Neuronal stem cell (in vitro differentiated cells): ENCODE measurements around the gene EXOC3L4.
A peak's percentile ranks its signal among the peaks of the same experiment; 100 is the strongest.

Experiments used
- DNase-seq: peaks from one replicate; pipeline ENCODE4 v3.0.0-alpha.2; 2013; ENCODE audit warnings: low spot score
- H2AFZ ChIP-seq: one replicate; pipeline ENCODE4 v1.6.1; 2013; ENCODE audit warnings: mild to moderate bottlenecking, low read length, inconsistent platforms
- H2AK5ac ChIP-seq: 2 replicates; pipeline ENCODE4 v1.6.1; 2013; ENCODE audit warnings: low read depth, mild to moderate bottlenecking, inconsistent platforms, low read length, moderate library complexity, mixed read lengths
- H2BK120ac ChIP-seq: 2 replicates; pipeline ENCODE4 v1.6.1; 2013; ENCODE audit warnings: low read depth, mild to moderate bottlenecking, inconsistent platforms, low read length, moderate library complexity, mixed read lengths
- H2BK12ac ChIP-seq: one replicate; pipeline ENCODE4 v1.6.1; 2013; ENCODE audit warnings: low read length, inconsistent platforms
- H2BK15ac ChIP-seq: 2 replicates; pipeline ENCODE4 v1.6.1; 2013; ENCODE audit warnings: mild to moderate bottlenecking, low read length, inconsistent platforms, mixed read lengths
- H2BK5ac ChIP-seq: one replicate; pipeline ENCODE4 v1.6.1; 2013; ENCODE audit warnings: inconsistent platforms, mild to moderate bottlenecking, low read length, moderate library complexity
- H3K14ac ChIP-seq: one replicate; pipeline ENCODE4 v1.6.1; 2013; ENCODE audit warnings: low read length, inconsistent platforms
- H3K18ac ChIP-seq: 2 replicates; pipeline ENCODE4 v1.6.1; 2013; ENCODE audit warnings: low read length, inconsistent platforms
- H3K23ac ChIP-seq: 2 replicates; pipeline ENCODE4 v1.6.1; 2013; ENCODE audit warnings: low read depth, mild to moderate bottlenecking, mixed read lengths, low read length, inconsistent platforms; ENCODE audit not compliant: poor library complexity
- H3K27ac ChIP-seq: replicated peaks from 3 replicates; pipeline ENCODE4 v1.5.1; 2013; ENCODE audit warnings: low read length, inconsistent platforms
- H3K27me3 ChIP-seq, 3 experiments: 2 replicates each; pipeline ENCODE4 v1.6.1; 2013; ENCODE audit warnings: low read length in 3 of 3, mild to moderate bottlenecking in 2 of 3, inconsistent platforms in 1 of 3, low read depth in 1 of 3, mixed read lengths in 1 of 3, moderate library complexity in 1 of 3; ENCODE audit not compliant: control insufficient read depth in 3 of 3, insufficient read depth in 3 of 3
- H3K36me3 ChIP-seq, 2 donors: replicated peaks in 1 of 2; 2 replicates each; pipeline ENCODE4 v1.6.1; 2013; ENCODE audit warnings: low read length in 2 of 2; ENCODE audit not compliant: control insufficient read depth in 2 of 2, insufficient read depth in 2 of 2
- H3K4ac ChIP-seq: 2 replicates; pipeline ENCODE4 v1.6.1; 2013; ENCODE audit warnings: inconsistent platforms, mild to moderate bottlenecking, low read length, moderate library complexity
- H3K4me1 ChIP-seq, 2 donors: 1 replicate in 1 of 2; 2 replicates in 1 of 2; pipeline ENCODE4 v1.6.1; 2013; ENCODE audit warnings: low read length in 2 of 2, low read depth in 1 of 2; ENCODE audit not compliant: control insufficient read depth in 2 of 2, insufficient read depth in 1 of 2
- H3K4me2 ChIP-seq: one replicate; pipeline ENCODE4 v1.6.1; 2013; ENCODE audit warnings: mild to moderate bottlenecking, low read length, inconsistent platforms; ENCODE audit not compliant: insufficient read depth, poor library complexity, severe bottlenecking
- H3K4me3 ChIP-seq, 2 donors: 2 replicates each; pipeline ENCODE4 v1.5.1; 2013; ENCODE audit warnings: low read length in 2 of 2, mild to moderate bottlenecking in 2 of 2, inconsistent platforms in 1 of 2, moderate library complexity in 1 of 2
- H3K79me1 ChIP-seq: one replicate; pipeline ENCODE4 v1.6.1; 2013; ENCODE audit warnings: low read depth, mild to moderate bottlenecking, inconsistent platforms, low read length, moderate library complexity
- H3K9ac ChIP-seq: one replicate; pipeline ENCODE4 v1.6.1; 2013; ENCODE audit warnings: mild to moderate bottlenecking, low read depth, low read length, inconsistent platforms; ENCODE audit not compliant: poor library complexity
- H3K9me3 ChIP-seq, 2 donors: replicated peaks in 1 of 2; 2 replicates each; pipeline versions ENCODE3 to v1.6.1; 2013; ENCODE audit warnings: low read length in 2 of 2, mild to moderate bottlenecking in 2 of 2, inconsistent platforms in 1 of 2, low read depth in 1 of 2, mixed read lengths in 1 of 2, moderate library complexity in 1 of 2; ENCODE audit not compliant: control insufficient read depth in 2 of 2, insufficient read depth in 1 of 2
- H4K8ac ChIP-seq: one replicate; pipeline ENCODE4 v1.6.1; 2013; ENCODE audit warnings: low read depth, mild to moderate bottlenecking, inconsistent platforms, low read length, moderate library complexity
- H4K91ac ChIP-seq: one replicate; pipeline ENCODE4 v1.6.1; 2013; ENCODE audit warnings: low read length, low read depth, mild to moderate bottlenecking, inconsistent platforms; ENCODE audit not compliant: poor library complexity
- WGBS, 2 donors: extraction: QIAGEN DNeasy Blood & Tissue Kit; methylation state at CpG; one replicate each; pipeline ENCODE4 v1.1.7; 2013; ENCODE audit warnings: missing lambda C conversion rate in 2 of 2, mixed read lengths in 1 of 2; ENCODE audit not compliant: insufficient read length in 2 of 2, insufficient replicate concordance in 1 of 2; ENCODE audit errors: extremely low coverage in 2 of 2; 5-methylcytosine and 5-hydroxymethylcytosine counted together

Gene EXOC3L4

DNA sequence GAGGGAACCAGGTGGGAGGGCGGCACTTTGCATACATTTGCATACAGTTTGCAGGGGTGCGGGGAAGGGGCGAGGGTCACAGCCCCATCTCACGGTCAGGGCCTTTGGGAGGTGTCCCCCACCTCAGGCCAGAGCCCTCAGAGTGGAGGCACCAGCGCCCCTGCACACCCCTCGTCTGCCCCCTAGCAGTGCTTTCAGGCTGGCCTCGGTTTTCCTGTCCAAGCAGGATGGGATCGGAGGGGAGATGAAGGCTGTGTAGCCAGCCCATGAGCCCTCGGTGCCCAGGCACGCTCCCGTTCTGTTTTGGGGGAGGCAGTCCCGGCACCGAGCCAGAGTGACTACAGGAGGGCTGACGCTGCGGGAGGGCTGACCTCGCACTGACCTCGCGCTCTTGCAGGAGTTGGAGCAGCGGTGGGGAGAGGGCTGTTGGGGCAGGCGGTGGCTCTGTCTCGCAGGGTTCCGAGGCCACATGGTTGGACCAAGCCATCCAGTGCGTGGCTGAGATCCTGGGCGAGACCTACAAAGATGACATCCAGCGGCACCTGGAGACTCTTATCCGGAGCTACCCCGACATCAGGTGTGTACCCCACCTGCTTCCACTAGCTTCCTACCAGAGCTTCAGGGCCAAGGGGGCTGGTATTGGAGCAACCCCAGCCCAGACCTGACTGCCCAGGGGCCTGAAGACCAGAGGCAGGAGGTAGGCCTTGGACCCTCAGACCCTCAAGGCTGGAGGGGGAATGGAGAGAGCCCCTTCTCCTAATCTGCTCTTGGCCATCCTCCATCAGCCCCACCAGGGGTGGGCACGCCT, 13.6 kb downstream of the EXOC3L4 start:
- H3K23ac ChIP-seq: peak overlapping the region; percentile 85
- peak overlapping the region; percentile 43 for H4K8ac ChIP-seq
- no peak overlapping the region for H3K4me2 ChIP-seq
- H3K4me1 ChIP-seq: peaks cover 17 to 37% of the 10 kb centered on the region in 2 donors
- H2AFZ ChIP-seq: no peak overlapping the region
- no peaks in the 10 kb centered on the region for H3K79me1 ChIP-seq
- peak overlapping the region; percentile 99 for H2BK12ac ChIP-seq
- H2BK15ac ChIP-seq: peak overlapping the region; percentile 87
- H3K4me3 ChIP-seq: no peak overlapping the region
- H2BK120ac ChIP-seq: no peak overlapping the region
- no peaks in the 10 kb centered on the region for H3K9me3 ChIP-seq
- no peak overlapping the region for H3K9ac ChIP-seq
- peak overlapping the region; percentile 30 for H2AK5ac ChIP-seq
- H3K18ac ChIP-seq: peak overlapping the region; percentile 92
- H3K14ac ChIP-seq: peak overlapping the region; percentile 56
- no peaks in the 10 kb centered on the region for H3K36me3 ChIP-seq
- peak overlapping the region; percentile 84 for H3K4ac ChIP-seq
- H3K27me3 ChIP-seq: peaks cover 6 to 37% (median 22%) of the 10 kb centered on the region in 3 experiments
- peak overlapping the region; percentile 66 for H2BK5ac ChIP-seq
- peak overlapping the region; percentile 53 for H4K91ac ChIP-seq
- no peak for DNase-seq
- H3K27ac ChIP-seq: no peak overlapping the region
- no CpG with 5 or more reads among the region's 28 CpGs for WGBS, 2 donors

DNA sequence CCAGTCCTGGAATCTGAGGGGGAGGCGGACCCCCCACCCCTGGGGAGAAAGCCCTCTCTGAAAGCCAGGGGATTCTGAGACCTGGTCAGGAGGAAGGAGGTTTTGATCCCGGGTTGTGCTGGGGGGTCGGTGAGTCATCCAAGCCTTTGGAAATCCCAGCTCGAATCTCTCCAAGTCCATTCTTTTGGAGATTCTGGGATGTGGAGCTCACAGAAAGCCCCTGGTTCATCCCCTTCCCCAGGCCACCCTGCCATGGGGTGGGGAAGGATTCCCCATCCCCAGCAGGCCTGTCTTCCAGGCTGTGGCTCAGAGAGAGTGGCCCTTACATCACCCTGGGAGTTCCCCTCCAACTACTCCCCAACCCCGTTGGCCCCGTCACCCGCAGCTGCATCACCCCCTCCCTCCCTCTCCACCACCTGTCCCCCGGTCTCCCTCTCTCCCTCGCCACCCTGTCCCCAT, 14.3 kb downstream of the EXOC3L4 start:
- Histone ChIP-seq H3K4me2 (no peak overlapping the region), H4K91ac (no peak overlapping the region)
- no CpG with 5 or more reads among the region's 9 CpGs for WGBS, 2 donors

DNA sequence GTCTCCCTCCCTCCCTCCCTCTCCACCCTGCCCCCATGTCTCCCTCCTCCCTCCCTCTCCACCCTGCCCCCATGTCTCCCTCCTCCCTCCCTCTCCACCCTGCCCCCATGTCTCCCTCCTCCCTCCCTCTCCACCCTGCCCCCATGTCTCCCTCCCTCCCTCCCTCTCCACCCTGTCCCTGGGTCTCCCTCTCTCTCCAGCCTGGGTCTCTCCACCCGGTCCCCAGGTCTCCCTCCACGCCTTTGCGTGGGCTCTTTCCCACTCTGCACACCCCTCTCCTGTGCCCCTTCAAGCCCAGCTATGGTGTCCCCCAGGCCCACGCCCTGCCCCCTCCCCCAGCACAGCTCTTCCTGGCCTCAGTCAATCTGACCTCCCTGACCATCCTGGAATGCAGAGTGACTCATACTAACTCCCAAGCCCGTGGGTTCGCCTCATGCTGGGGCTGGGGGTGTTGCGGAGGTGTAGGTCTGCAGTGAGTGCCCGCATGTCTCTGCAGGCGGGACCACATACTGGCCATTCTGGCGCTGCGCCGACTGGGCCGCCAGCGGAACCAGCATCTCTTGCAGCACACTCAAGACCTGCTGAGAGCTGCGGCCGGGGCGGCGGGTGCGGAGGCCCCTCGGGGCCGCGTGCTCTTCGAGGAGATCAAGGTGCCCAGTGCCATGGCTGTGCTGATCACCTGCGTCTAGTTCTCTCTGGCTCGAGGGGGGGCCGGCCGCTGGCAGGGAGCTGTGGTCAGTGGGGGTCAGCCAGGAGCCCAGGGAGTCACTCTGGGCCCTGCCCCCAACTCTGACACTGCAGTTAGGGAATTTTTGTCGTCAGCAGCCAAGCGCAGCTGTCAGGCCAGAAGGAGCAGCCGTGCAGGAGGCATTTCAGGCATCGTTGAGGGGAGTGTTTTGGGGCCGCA, 15.3 kb downstream of the EXOC3L4 start:
- no peaks in the 10 kb centered on the region for H3K79me1 ChIP-seq
- peak overlapping the region; percentile 93 for H2BK120ac ChIP-seq
- peak overlapping the region; percentile 88 for H2BK15ac ChIP-seq
- no peak overlapping the region for H3K14ac ChIP-seq
- H3K27ac ChIP-seq: no peak overlapping the region
- H3K4me3 ChIP-seq: no peak overlapping the region
- H4K8ac ChIP-seq: peak overlapping the region; percentile 56
- H3K9ac ChIP-seq: peak overlapping the region; percentile 53
- peak overlapping the region; percentile 33 for H2BK12ac ChIP-seq
- peak overlapping the region; percentile 32 for H3K4me2 ChIP-seq
- H4K91ac ChIP-seq: peak overlapping the region; percentile 80
- peak overlapping the region; percentile 71 for H2BK5ac ChIP-seq
- peak overlapping the region; percentile 89 for H3K18ac ChIP-seq
- DNase-seq: no peak
- peak overlapping the region; percentile 57 for H3K23ac ChIP-seq
- peak overlapping the region; percentile 89 for H2AK5ac ChIP-seq
- H2AFZ ChIP-seq: peak overlapping the region; percentile 66
- no CpG with 5 or more reads among the region's 32 CpGs for WGBS, 2 donors
- no peaks in the 10 kb centered on the region for H3K36me3 ChIP-seq
- no peaks in the 10 kb centered on the region for H3K9me3 ChIP-seq
- peaks cover 17 to 35% of the 10 kb centered on the region in 2 donors for H3K4me1 ChIP-seq
- no peak overlapping the region for H3K4ac ChIP-seq
- peaks cover under 1 to 24% (median 6%) of the 10 kb centered on the region in 3 experiments for H3K27me3 ChIP-seq

More for the DNA sequence above, 14.3 kb downstream of the EXOC3L4 start:
- no peak overlapping the region for H2AFZ ChIP-seq
- H4K8ac ChIP-seq: no peak overlapping the region
- no peak overlapping the region for H3K23ac ChIP-seq
- H3K79me1 ChIP-seq: no peaks in the 10 kb centered on the region
- H3K4me3 ChIP-seq: no peak overlapping the region
- H2AK5ac ChIP-seq: peak overlapping the region; percentile 30
- peak overlapping the region; percentile 87 for H3K18ac ChIP-seq
- no peaks in the 10 kb centered on the region for H3K36me3 ChIP-seq
- no peak overlapping the region for H2BK120ac ChIP-seq
- peaks cover 17 to 37% of the 10 kb centered on the region in 2 donors for H3K4me1 ChIP-seq
- H3K14ac ChIP-seq: no peak overlapping the region
- H3K9me3 ChIP-seq: no peaks in the 10 kb centered on the region
- peak overlapping the region; percentile 66 for H2BK5ac ChIP-seq
- peak overlapping the region; percentile 87 for H2BK15ac ChIP-seq
- H3K9ac ChIP-seq: no peak overlapping the region
- peak overlapping the region; percentile 21 for H3K27ac ChIP-seq
- peaks cover 6 to 32% (median 16%) of the 10 kb centered on the region in 3 experiments for H3K27me3 ChIP-seq
- peak overlapping the region; percentile 84 for H3K4ac ChIP-seq
- H2BK12ac ChIP-seq: no peak overlapping the region
- no peak for DNase-seq
